HEK293 (cell line): ENCODE measurements around the gene REV3L.
"Not testable (repeated sequence)": the region's sequence is repeated elsewhere in the genome, so short reads cannot be mapped to it uniquely, and the experiment has no call there.

Source experiments
- CTCF ChIA-PET: fragments of 350-600 bp; formaldehyde crosslinking; extraction: SDS; loops from one replicate; lab custom pipeline; 2021; ENCODE audit warnings: antibody characterized with exemption; lab: Yijun Ruan, JAX
- POLR2A ChIA-PET: fragments of 300-600 bp; formaldehyde crosslinking; extraction: SDS; loops from one replicate; lab custom pipeline; 2020; ENCODE audit warnings: antibody characterized with exemption, inconsistent platforms; lab: Yijun Ruan, JAX
- H3K27ac ChIP-seq: fragments of 200-500 bp; sonication (Bioruptor generic); 2 replicates; pipeline ENCODE4 v1.5.1; 2014; ENCODE audit warnings: low read depth, low read length, control low read depth, inconsistent platforms; ENCODE audit errors: extremely low read depth
- H3K36me3 ChIP-seq, 2 experiments: fragments of 200-500 bp in 1 of 2; sonication (Bioruptor generic) in 1 of 2; 1 replicate in 1 of 2; 2 replicates in 1 of 2; pipeline ENCODE4 v1.5.1; 2014 to 2017; ENCODE audit warnings: inconsistent platforms in 2 of 2, low read length in 2 of 2; ENCODE audit not compliant: control insufficient read depth in 2 of 2, insufficient read depth in 1 of 2
- H3K4me1 ChIP-seq: fragments of 200-500 bp; sonication (Bioruptor generic); 2 replicates; pipeline ENCODE4 v1.5.1; 2014; ENCODE audit warnings: mild to moderate bottlenecking, low read length, inconsistent platforms; ENCODE audit not compliant: control insufficient read depth, insufficient read depth
- H3K4me3 ChIP-seq: 2 replicates; pipeline ENCODE4 v1.5.1; 2011; ENCODE audit warnings: low read depth, mild to moderate bottlenecking, control low read depth, low read length, moderate library complexity
- H3K9me3 ChIP-seq: fragments of 200-500 bp; sonication (Bioruptor generic); 2 replicates; pipeline ENCODE4 v1.5.1; 2014; ENCODE audit warnings: low read depth, low read length, inconsistent platforms; ENCODE audit not compliant: control insufficient read depth, insufficient read depth
- EGR2 ChIP-seq: fragments of 450-650 bp; formaldehyde crosslinking; IDR thresholded peaks from 2 replicates; pipeline ENCODE4 v1.5.1; 2016; ENCODE audit warnings: low read depth, missing biosample characterization, missing genetic modification characterization
- GLIS1 ChIP-seq: fragments of 450-650 bp; formaldehyde crosslinking; IDR thresholded peaks from 2 replicates; pipeline ENCODE4 v1.5.1; 2016; ENCODE audit warnings: missing biosample characterization, missing genetic modification characterization
- PRDM2 ChIP-seq: fragments of 450-650 bp; formaldehyde crosslinking; IDR thresholded peaks from 2 replicates; pipeline ENCODE4 v1.5.1; 2016; ENCODE audit warnings: missing biosample characterization, missing genetic modification characterization, borderline replicate concordance
- SCRT1 ChIP-seq: fragments of 450-650 bp; formaldehyde crosslinking; IDR thresholded peaks from 2 replicates; pipeline ENCODE4 v1.5.1; 2016; ENCODE audit warnings: missing biosample characterization, missing genetic modification characterization, borderline replicate concordance
- SCRT2 ChIP-seq: fragments of 450-650 bp; formaldehyde crosslinking; IDR thresholded peaks from 2 replicates; pipeline ENCODE4 v1.5.1; 2016; ENCODE audit warnings: missing biosample characterization, missing genetic modification characterization
- SP7 ChIP-seq: fragments of 450-650 bp; formaldehyde crosslinking; IDR thresholded peaks from 2 replicates; pipeline ENCODE4 v1.5.1; 2016; ENCODE audit warnings: missing biosample characterization, missing genetic modification characterization
- TSHZ1 ChIP-seq: fragments of 450-650 bp; formaldehyde crosslinking; IDR thresholded peaks from 2 replicates; pipeline ENCODE4 v1.5.1; 2016; ENCODE audit warnings: missing biosample characterization, missing genetic modification characterization, borderline replicate concordance
- ZFHX2 ChIP-seq: fragments of 450-650 bp; formaldehyde crosslinking; conservative IDR thresholded peaks from 2 replicates; pipeline ENCODE4 v1.5.1; 2016; ENCODE audit warnings: missing biosample characterization, missing genetic modification characterization
- ZIC2 ChIP-seq: fragments of 450-650 bp; formaldehyde crosslinking; IDR thresholded peaks from 2 replicates; pipeline ENCODE4 v1.5.1; 2016; ENCODE audit warnings: missing biosample characterization, missing genetic modification characterization
- ZNF324 ChIP-seq: fragments of 450-650 bp; formaldehyde crosslinking; IDR thresholded peaks from 2 replicates; pipeline ENCODE4 v1.5.1; 2016; ENCODE audit warnings: missing biosample characterization, missing genetic modification characterization
- ZNF341 ChIP-seq: fragments of 450-650 bp; formaldehyde crosslinking; IDR thresholded peaks from 2 replicates; pipeline ENCODE4; 2016; ENCODE audit warnings: low read depth, missing biosample characterization, missing genetic modification characterization
- ZNF561 ChIP-seq: fragments of 450-650 bp; IDR thresholded peaks from 2 replicates; pipeline ENCODE4 v1.5.1; 2018; ENCODE audit warnings: missing biosample characterization, missing genetic modification characterization, borderline replicate concordance
- ZNF585B ChIP-seq: fragments of 450-650 bp; formaldehyde crosslinking; IDR thresholded peaks from 2 replicates; pipeline ENCODE4 v1.5.1; 2016; ENCODE audit warnings: missing biosample characterization, missing genetic modification characterization

The REV3L gene

GRCh38 chr6:111290689-111291335 lies 192.2 kb downstream of the REV3L start:
- POLR2A ChIA-PET = interaction anchor here (0.6 kb wide), 1 partner anchor 153 kb away, joined by 3 read pairs; no protein-coding TSS in a partner anchor
- not testable (repeated sequence) for H3K27ac ChIP-seq, H3K36me3 ChIP-seq, H3K4me3 ChIP-seq, H3K9me3 ChIP-seq, H3K4me1 ChIP-seq
- TF ChIP-seq ZNF341 (tag by site-specific recombination) (peak; percentile 25; the same call in 1 of the 2 replicates), SCRT2 (tag by site-specific recombination) (peak; percentile 67), SCRT1 (tag by site-specific recombination) (peak; percentile 49; the same call in 1 of the 2 replicates), GLIS1 (tag by site-specific recombination) (0 out of 2 replicates have a peak, but pooled peaks have one; percentile 13), ZFHX2 (tag by site-specific recombination) (peak; percentile 28), EGR2 (tag by site-specific recombination) (peak; percentile 51; the same call in 1 of the 2 replicates), ZNF561 (tag by site-specific recombination) (0 out of 2 replicates have a peak, but pooled peaks have one; percentile 19), ZIC2 (tag by site-specific recombination) (peak; percentile 39; the same call in 1 of the 2 replicates)
- CTCF ChIA-PET = interaction anchor here (1.4 kb wide), 1 partner anchor 753 kb away, joined by 3 read pairs; no protein-coding TSS in a partner anchor

GRCh38 chr6:111284356-111284755 lies 198.7 kb downstream of the REV3L start:
- CTCF ChIA-PET = interaction anchor here (0.9 kb wide), 1 partner anchor 25 kb away, joined by 3 read pairs; a partner anchor contains a TSS
- POLR2A ChIA-PET = interaction anchor here (1.1 kb wide), 1 partner anchor 25 kb away, joined by 3 read pairs; a partner anchor contains a TSS

GRCh38 chr6:111283707-111284106 lies 199.3 kb downstream of the REV3L start:
- Histone ChIP-seq H3K4me3 (no peak overlapping the region), H3K27ac (no peak overlapping the region)
- POLR2A ChIA-PET = interaction anchor here (1.1 kb wide), 1 partner anchor 24 kb away, joined by 3 read pairs; a partner anchor contains a TSS

More at GRCh38 chr6:111284356-111284755, 198.7 kb downstream of the REV3L start:
- H3K4me3 ChIP-seq, H3K27ac ChIP-seq, H3K9me3 ChIP-seq, H3K4me1 ChIP-seq: not testable (repeated sequence)
- H3K36me3 ChIP-seq = peaks cover 6 to 32% of the 10 kb centered on the region in 2 experiments

GRCh38 chr6:111282515-111282914 lies 200.5 kb downstream of the REV3L start:
- ChIA-PET CTCF (interaction anchor here (0.6 kb wide), 1 partner anchor 323 kb away, joined by 3 read pairs; no protein-coding TSS in a partner anchor), POLR2A (no interaction called here)
- TF ChIP-seq TSHZ1 (tag by site-specific recombination) (no peak), PRDM2 (tag by site-specific recombination) (no peak), SP7 (tag by site-specific recombination) (peak; percentile 78)
- H3K36me3 ChIP-seq = peaks cover 12 to 50% of the 10 kb centered on the region in 2 experiments
- no peaks in the 10 kb centered on the region for H3K9me3 ChIP-seq
- H3K4me3 ChIP-seq = no peak overlapping the region
- no peaks in the 10 kb centered on the region for H3K4me1 ChIP-seq
- H3K27ac ChIP-seq = no peak overlapping the region

More at GRCh38 chr6:111283707-111284106, 199.3 kb downstream of the REV3L start:
- Histone ChIP-seq H3K4me1 (no peaks in the 10 kb centered on the region), H3K9me3 (no peaks in the 10 kb centered on the region), H3K36me3 (peaks cover 6 to 38% of the 10 kb centered on the region in 2 experiments)
- TF ChIP-seq ZNF585B (tag by site-specific recombination) (peak; percentile 68), ZNF324 (no peak)
- CTCF ChIA-PET = interaction anchor here (0.9 kb wide), 1 partner anchor 25 kb away, joined by 3 read pairs; a partner anchor contains a TSS
